Kidney glomerular epithelial cell (primary cell): Measurements from ENCODE around the gene LRRC3.

Experiments used
- DNase-seq: peaks from one replicate; lab custom pipeline; 2025; lab: John Stamatoyannopoulos, UW

LRRC3 gene

GRCh38 chr21:44458971-44459711, 3.8 kb downstream of the LRRC3 start:
- DNase-seq: no peak

GRCh38 chr21:44459712-44460440, 4.6 kb downstream of the LRRC3 start:
- no peak for DNase-seq

GRCh38 chr21:44460441-44460755, 5.1 kb downstream of the LRRC3 start:
- no peak for DNase-seq

GRCh38 chr21:44461005-44461404, 5.7 kb downstream of the LRRC3 start:
- DNase-seq: no peak

- no peak for DNase-seq
Observed at GRCh38 chr21:44461464-44462001, 6.2 kb downstream of the LRRC3 start.

- DNase-seq: no peak
Observed at GRCh38 chr21:44462086-44462833, 7.0 kb downstream of the LRRC3 start.

- no peak for DNase-seq
Observed at GRCh38 chr21:44462834-44463200, 7.5 kb downstream of the LRRC3 start.

- DNase-seq: no peak
Observed at GRCh38 chr21:44463724-44464123, 8.4 kb downstream of the LRRC3 start.

- no peak for DNase-seq
Observed at GRCh38 chr21:44464351-44464750, 9.0 kb downstream of the LRRC3 start.

GRCh38 chr21:44466351-44466954, 11.1 kb downstream of the LRRC3 start:
- no peak for DNase-seq

GRCh38 chr21:44466996-44467858, 11.9 kb downstream of the LRRC3 start:
- DNase-seq: no peak

- DNase-seq: no peak
Observed at GRCh38 chr21:44467859-44468195, 12.5 kb downstream of the LRRC3 start.

- no peak for DNase-seq
Observed at GRCh38 chr21:44471341-44471740, 16.0 kb downstream of the LRRC3 start.

- no peak for DNase-seq
Observed at GRCh38 chr21:44471996-44472395, 16.7 kb downstream of the LRRC3 start.

GRCh38 chr21:44473915-44474555, 18.7 kb downstream of the LRRC3 start:
- no peak for DNase-seq

- DNase-seq: no peak
Observed at GRCh38 chr21:44475266-44475845, 20.0 kb downstream of the LRRC3 start.

GRCh38 chr21:44477131-44477530, 21.8 kb downstream of the LRRC3 start:
- DNase-seq: no peak

GRCh38 chr21:44477712-44478111, 22.4 kb downstream of the LRRC3 start:
- no peak for DNase-seq

GRCh38 chr21:44478124-44478800, 23.0 kb downstream of the LRRC3 start:
- no peak for DNase-seq

- no peak for DNase-seq
Observed at GRCh38 chr21:44478801-44479167, 23.5 kb downstream of the LRRC3 start.
